ENCODE measurements around the gene GNAQ.

GNAQ gene

GRCh38 chr9:77959803-77960202 is 71.8 kb downstream of the GNAQ start:
- Mint-ChIP-seq H3K27ac (peak overlapping the region in 2 of 3 experiments; percentile 1 to 4), H3K9me3 (no peaks in the 10 kb centered on the region)

DNA sequence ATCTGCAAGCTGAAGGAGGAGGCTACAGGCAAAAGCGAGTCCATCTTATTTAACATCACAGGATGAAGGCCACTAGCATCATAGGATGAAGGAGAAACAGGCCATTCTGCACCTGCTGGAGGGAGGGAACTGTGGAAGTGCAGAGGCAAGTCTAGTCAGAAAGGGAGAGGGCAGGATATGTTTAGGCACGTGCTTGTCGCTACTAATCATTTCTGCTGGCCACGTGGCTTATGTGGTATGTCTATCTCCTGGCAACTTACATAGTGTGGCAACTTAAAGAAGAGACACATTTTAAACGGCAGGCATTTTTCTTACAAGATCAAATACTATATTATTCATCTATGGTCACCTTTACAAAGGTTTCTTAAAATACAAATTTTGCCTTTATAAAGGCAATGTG is 74.0 kb downstream of the GNAQ start:
- peaks cover 59% of the 10 kb centered on the region for H3K4me1 Mint-ChIP-seq
- peaks cover 9% of the 10 kb centered on the region for H3K36me3 Mint-ChIP-seq (ENCODE audit: low read depth)
- H3K27me3 Mint-ChIP-seq (ENCODE audit: low read depth), result no peaks in the 10 kb centered on the region
- H3K4me3 Mint-ChIP-seq, result no peak overlapping the region
- TF ChIP-seq, protein P1, sequence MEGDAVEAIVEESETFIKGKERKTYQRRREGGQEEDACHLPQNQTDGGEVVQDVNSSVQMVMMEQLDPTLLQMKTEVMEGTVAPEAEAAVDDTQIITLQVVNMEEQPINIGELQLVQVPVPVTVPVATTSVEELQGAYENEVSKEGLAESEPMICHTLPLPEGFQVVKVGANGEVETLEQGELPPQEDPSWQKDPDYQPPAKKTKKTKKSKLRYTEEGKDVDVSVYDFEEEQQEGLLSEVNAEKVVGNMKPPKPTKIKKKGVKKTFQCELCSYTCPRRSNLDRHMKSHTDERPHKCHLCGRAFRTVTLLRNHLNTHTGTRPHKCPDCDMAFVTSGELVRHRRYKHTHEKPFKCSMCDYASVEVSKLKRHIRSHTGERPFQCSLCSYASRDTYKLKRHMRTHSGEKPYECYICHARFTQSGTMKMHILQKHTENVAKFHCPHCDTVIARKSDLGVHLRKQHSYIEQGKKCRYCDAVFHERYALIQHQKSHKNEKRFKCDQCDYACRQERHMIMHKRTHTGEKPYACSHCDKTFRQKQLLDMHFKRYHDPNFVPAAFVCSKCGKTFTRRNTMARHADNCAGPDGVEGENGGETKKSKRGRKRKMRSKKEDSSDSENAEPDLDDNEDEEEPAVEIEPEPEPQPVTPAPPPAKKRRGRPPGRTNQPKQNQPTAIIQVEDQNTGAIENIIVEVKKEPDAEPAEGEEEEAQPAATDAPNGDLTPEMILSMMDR (IDR thresholded peaks at IDR 0.05; ENCODE audit: unreplicated experiment in 3 of 3), result no peak
- no peaks in the 10 kb centered on the region for H3K9me3 Mint-ChIP-seq
- H3K27ac Mint-ChIP-seq, result no peak overlapping the region

More at GRCh38 chr9:77959803-77960202, 71.8 kb downstream of the GNAQ start:
- Mint-ChIP-seq H3K36me3 (ENCODE audit: low read depth) (peaks cover 16% of the 10 kb centered on the region), H3K4me3 (no peak overlapping the region), H3K4me1 (peaks cover 38% of the 10 kb centered on the region), H3K27me3 (ENCODE audit: low read depth) (no peaks in the 10 kb centered on the region)
- TF ChIP-seq, protein P1 (IDR thresholded peaks at IDR 0.05; ENCODE audit: unreplicated experiment in 3 of 3), result no peak

DNA sequence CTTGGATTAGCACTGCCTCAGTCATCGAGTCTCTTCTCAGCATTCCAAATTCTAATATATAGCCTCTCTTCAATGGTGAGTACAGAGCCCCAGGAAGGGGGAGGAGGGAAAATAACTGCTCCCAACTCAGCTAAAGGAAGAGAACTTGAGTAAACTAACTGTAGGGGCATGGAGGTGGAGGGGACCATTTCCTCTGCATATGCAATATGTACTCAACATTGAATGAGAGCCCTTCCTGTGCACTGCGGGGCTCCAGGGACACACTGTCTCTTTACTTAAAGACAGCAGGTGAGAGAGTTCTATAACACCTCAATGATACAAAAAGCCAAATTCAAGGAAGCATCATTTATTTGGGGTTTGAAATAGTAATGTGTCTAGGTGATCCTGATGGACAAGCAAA is 75.1 kb downstream of the GNAQ start:
- H3K9me3 Mint-ChIP-seq, result no peaks in the 10 kb centered on the region
- H3K27ac Mint-ChIP-seq, result no peak overlapping the region
- TF ChIP-seq, protein P1 (IDR thresholded peaks at IDR 0.05; ENCODE audit: unreplicated experiment in 3 of 3), result no peak
- peaks cover 3% of the 10 kb centered on the region for H3K36me3 Mint-ChIP-seq (ENCODE audit: low read depth)
- H3K27me3 Mint-ChIP-seq (ENCODE audit: low read depth), result no peaks in the 10 kb centered on the region
- H3K4me1 Mint-ChIP-seq, result peaks cover 54% of the 10 kb centered on the region
- no peak overlapping the region for H3K4me3 Mint-ChIP-seq

DNA sequence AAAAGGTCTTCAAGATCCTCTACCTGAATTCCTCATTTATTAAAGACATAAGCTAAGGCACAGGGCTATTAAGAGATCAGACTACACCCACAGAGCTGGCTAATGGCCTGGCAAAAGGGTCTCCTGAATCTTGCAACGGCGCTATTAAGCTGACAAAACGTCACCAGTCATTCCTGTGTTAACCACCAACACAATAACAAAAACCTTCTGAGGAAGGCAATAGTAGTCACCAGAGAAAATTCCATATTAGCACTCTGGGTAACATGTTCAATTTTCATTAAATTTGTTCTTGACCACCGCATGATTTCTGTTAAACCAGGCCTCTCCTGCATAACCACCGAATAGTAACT is 77.0 kb downstream of the GNAQ start:
- Mint-ChIP-seq H3K27ac (peak overlapping the region in 2 of 3 experiments; percentile 29 to 56), H3K36me3 (ENCODE audit: low read depth) (peaks cover 3% of the 10 kb centered on the region), H3K4me3 (no peak overlapping the region), H3K9me3 (no peaks in the 10 kb centered on the region), H3K27me3 (ENCODE audit: low read depth) (no peaks in the 10 kb centered on the region), H3K4me1 (peaks cover 41% of the 10 kb centered on the region)
- TF ChIP-seq, protein P1 (IDR thresholded peaks at IDR 0.05; ENCODE audit: unreplicated experiment in 3 of 3), result no peak

- TF ChIP-seq, protein P1 (IDR thresholded peaks at IDR 0.05; ENCODE audit: unreplicated experiment in 3 of 3), result no peak
- Mint-ChIP-seq H3K4me3 (no peak overlapping the region), H3K27me3 (ENCODE audit: low read depth) (no peaks in the 10 kb centered on the region), H3K36me3 (ENCODE audit: low read depth) (peaks cover 3% of the 10 kb centered on the region), H3K9me3 (no peaks in the 10 kb centered on the region), H3K4me1 (peaks cover 40% of the 10 kb centered on the region), H3K27ac (peak overlapping the region; percentile 29 to 56 (median 36))
Observed at GRCh38 chr9:77954013-77954665, 77.5 kb downstream of the GNAQ start.

DNA sequence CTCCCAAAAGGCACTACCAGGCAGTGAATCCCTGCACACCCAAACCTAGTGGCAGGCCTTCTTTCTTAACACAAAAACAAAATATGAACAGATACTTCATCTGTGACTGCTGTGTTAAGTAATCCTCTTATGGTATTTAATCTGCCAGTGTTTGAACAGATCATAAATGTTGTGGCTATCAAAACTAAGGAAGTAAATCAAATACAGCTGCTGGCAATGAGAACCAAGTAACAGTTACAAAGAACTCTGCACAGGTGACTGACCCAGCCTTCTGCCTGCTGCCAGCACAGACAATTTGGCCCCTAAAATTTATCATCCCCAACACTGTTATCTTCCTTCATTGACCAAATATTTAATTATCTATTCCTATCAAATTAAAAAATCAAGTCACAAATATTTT is 78.0 kb downstream of the GNAQ start:
- peak overlapping the region in 1 of 3 experiments; percentile 36 for H3K27ac Mint-ChIP-seq
- TF ChIP-seq, protein P1 (IDR thresholded peaks at IDR 0.05; ENCODE audit: unreplicated experiment in 3 of 3), result no peak
- peaks cover 40% of the 10 kb centered on the region for H3K4me1 Mint-ChIP-seq
- no peaks in the 10 kb centered on the region for H3K27me3 Mint-ChIP-seq (ENCODE audit: low read depth)
- H3K36me3 Mint-ChIP-seq (ENCODE audit: low read depth), result peaks cover 3% of the 10 kb centered on the region
- no peaks in the 10 kb centered on the region for H3K9me3 Mint-ChIP-seq
- H3K4me3 Mint-ChIP-seq, result no peak overlapping the region
